Hepatocyte (in vitro differentiated cells): ENCODE results near the gene CNOT10. TPM values are rescaled to one million over a fixed set of nuclear protein-coding genes. Genes with fewer than 3 reads are reported as not detected.

Experiments used
- DNase-seq: peaks from one replicate; pipeline ENCODE4 v3.0.0-alpha.2; 2016; ENCODE audit warnings: low spot score
- H2AFZ ChIP-seq: fragments of 200-600 bp; sonication (generic); 2 replicates; pipeline ENCODE4 v1.6.0; 2016; ENCODE audit warnings: antibody characterized with exemption, mild to moderate bottlenecking
- H3K27ac ChIP-seq: fragments of 200-600 bp; sonication (generic); 2 replicates; pipeline ENCODE4 v1.5.1; 2016; ENCODE audit warnings: mild to moderate bottlenecking
- H3K27me3 ChIP-seq: fragments of 200-600 bp; sonication (generic); 2 replicates; pipeline ENCODE4 v1.6.1; 2016
- H3K36me3 ChIP-seq: fragments of 200-600 bp; sonication (generic); replicated peaks from 2 replicates; pipeline ENCODE4 v1.5.1; 2016; ENCODE audit warnings: low read depth; ENCODE audit not compliant: insufficient read depth
- H3K4me1 ChIP-seq: fragments of 200-600 bp; sonication (generic); 2 replicates; pipeline ENCODE4 v1.5.1; 2016; ENCODE audit warnings: mild to moderate bottlenecking, moderate library complexity; ENCODE audit not compliant: insufficient read depth
- H3K4me2 ChIP-seq: fragments of 200-600 bp; sonication (generic); 2 replicates; pipeline ENCODE4 v1.6.0; 2016
- H3K4me3 ChIP-seq: fragments of 200-600 bp; sonication (generic); 2 replicates; pipeline ENCODE4 v1.5.1; 2016; ENCODE audit warnings: mild to moderate bottlenecking
- H3K79me2 ChIP-seq: fragments of 200-600 bp; sonication (generic); 2 replicates; pipeline ENCODE4 v1.6.0; 2017; ENCODE audit warnings: mild to moderate bottlenecking
- H3K9me2 ChIP-seq: fragments of 200-600 bp; sonication (generic); replicated peaks from 2 replicates; pipeline ENCODE4 v1.6.0; 2017; ENCODE audit warnings: mild to moderate bottlenecking; ENCODE audit not compliant: insufficient read depth
- H3K9me3 ChIP-seq: fragments of 200-600 bp; sonication (generic); 2 replicates; pipeline ENCODE4 v1.5.1; 2016; ENCODE audit warnings: low read depth, mild to moderate bottlenecking
- H4K20me1 ChIP-seq: fragments of 200-600 bp; sonication (generic); 2 replicates; pipeline ENCODE4 v1.6.0; 2016; ENCODE audit warnings: mild to moderate bottlenecking; ENCODE audit not compliant: insufficient read depth, poor library complexity, severe bottlenecking
- EZH2 ChIP-seq: fragments of 200-600 bp; sonication (generic); IDR thresholded peaks from 2 replicates; pipeline ENCODE4 v1.6.1; 2016; ENCODE audit warnings: antibody characterized with exemption, mild to moderate bottlenecking, borderline replicate concordance
- EZH2phosphoT487 ChIP-seq: fragments of 200-600 bp; sonication (generic); IDR thresholded peaks from one replicate; pipeline ENCODE4 v1.6.1; 2018; ENCODE audit warnings: antibody characterized with exemption, mild to moderate bottlenecking, low read depth, moderate library complexity; ENCODE audit not compliant: unreplicated experiment, severe bottlenecking
- WGBS: methylation state at CpG from one replicate; pipeline ENCODE4 v1.1.6; 2016; ENCODE audit warnings: low lambda C conversion rate; ENCODE audit errors: missing lambda C conversion rate; 5-methylcytosine and 5-hydroxymethylcytosine counted together
- polyA plus RNA-seq: library from polyadenylated mRNA; unstranded; fragments of >200 nt; fragmentation: Nextera tagmentation; extraction: Ambion mirVana; gene quantifications from 2 replicates; pipeline ENCODE4 v1.2.1, GENCODE V29; 2016
- total RNA-seq: library from RNA; depleted of rRNA; stranded (reverse); fragments of >200 nt; gene quantifications from 2 replicates; pipeline ENCODE4 v1.2.3, GENCODE V29; 2014
- TF ChIP-seq, protein P1 (sequence below): fragments of 200-600 bp; sonication (generic); IDR thresholded peaks from 2 replicates; pipeline ENCODE4 v1.5.1; 2016; ENCODE audit warnings: antibody characterized with exemption, mild to moderate bottlenecking; ENCODE audit not compliant: poor library complexity

CNOT10 gene
- total and polyA plus RNA-seq, 2 experiments from 2014 or later: 14.7 to 31.9 TPM

- no peaks in the 10 kb centered on the region for H3K9me3 ChIP-seq
- H3K36me3 ChIP-seq: no peaks in the 10 kb centered on the region
- H3K27ac ChIP-seq: peak overlapping the region; percentile 86
- no peak overlapping the region for H2AFZ ChIP-seq
- peaks cover 77% of the 10 kb centered on the region for H3K79me2 ChIP-seq
- 56% methylated on average over 2 of the region's 2 CpGs for WGBS
- DNase-seq: no peak
- TF ChIP-seq EZH2 (no peak), EZH2phosphoT487 (no peak)
- TF ChIP-seq, protein P1, sequence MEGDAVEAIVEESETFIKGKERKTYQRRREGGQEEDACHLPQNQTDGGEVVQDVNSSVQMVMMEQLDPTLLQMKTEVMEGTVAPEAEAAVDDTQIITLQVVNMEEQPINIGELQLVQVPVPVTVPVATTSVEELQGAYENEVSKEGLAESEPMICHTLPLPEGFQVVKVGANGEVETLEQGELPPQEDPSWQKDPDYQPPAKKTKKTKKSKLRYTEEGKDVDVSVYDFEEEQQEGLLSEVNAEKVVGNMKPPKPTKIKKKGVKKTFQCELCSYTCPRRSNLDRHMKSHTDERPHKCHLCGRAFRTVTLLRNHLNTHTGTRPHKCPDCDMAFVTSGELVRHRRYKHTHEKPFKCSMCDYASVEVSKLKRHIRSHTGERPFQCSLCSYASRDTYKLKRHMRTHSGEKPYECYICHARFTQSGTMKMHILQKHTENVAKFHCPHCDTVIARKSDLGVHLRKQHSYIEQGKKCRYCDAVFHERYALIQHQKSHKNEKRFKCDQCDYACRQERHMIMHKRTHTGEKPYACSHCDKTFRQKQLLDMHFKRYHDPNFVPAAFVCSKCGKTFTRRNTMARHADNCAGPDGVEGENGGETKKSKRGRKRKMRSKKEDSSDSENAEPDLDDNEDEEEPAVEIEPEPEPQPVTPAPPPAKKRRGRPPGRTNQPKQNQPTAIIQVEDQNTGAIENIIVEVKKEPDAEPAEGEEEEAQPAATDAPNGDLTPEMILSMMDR: peak; percentile 6
- H3K9me2 ChIP-seq: no peaks in the 10 kb centered on the region
- peaks cover 16% of the 10 kb centered on the region for H4K20me1 ChIP-seq
- peaks cover 31% of the 10 kb centered on the region for H3K4me1 ChIP-seq
- peak overlapping the region; percentile 84 for H3K4me3 ChIP-seq
- peak overlapping the region; percentile 87 for H3K4me2 ChIP-seq
- H3K27me3 ChIP-seq: peaks cover 17% of the 10 kb centered on the region
Observed at GRCh38 chr3:32820430-32820829, 135.4 kb downstream of the CNOT10 start.

GRCh38 chr3:32820971-32821685, 136.1 kb downstream of the CNOT10 start:
- peaks cover 24% of the 10 kb centered on the region for H3K4me1 ChIP-seq
- H3K4me2 ChIP-seq: peak overlapping the region; percentile 87
- H3K4me3 ChIP-seq: peak overlapping the region; percentile 84
- H2AFZ ChIP-seq: peak overlapping the region; percentile 60
- no peaks in the 10 kb centered on the region for H3K9me3 ChIP-seq
- 35% methylated on average over 12 of the region's 12 CpGs for WGBS
- H3K27me3 ChIP-seq: peaks cover 17% of the 10 kb centered on the region
- H3K36me3 ChIP-seq: no peaks in the 10 kb centered on the region
- DNase-seq: no peak
- H3K27ac ChIP-seq: peak overlapping the region; percentile 86
- peaks cover 16% of the 10 kb centered on the region for H4K20me1 ChIP-seq
- TF ChIP-seq, protein P1: no peak
- TF ChIP-seq EZH2phosphoT487 (peak; percentile 28), EZH2 (no peak)
- H3K79me2 ChIP-seq: peaks cover 84% of the 10 kb centered on the region
- no peaks in the 10 kb centered on the region for H3K9me2 ChIP-seq

GRCh38 chr3:32821686-32822296, 136.8 kb downstream of the CNOT10 start:
- peak overlapping the region; percentile 87 for H3K4me2 ChIP-seq
- H3K4me1 ChIP-seq: peaks cover 24% of the 10 kb centered on the region
- peaks cover 90% of the 10 kb centered on the region for H3K79me2 ChIP-seq
- H3K27ac ChIP-seq: peak overlapping the region; percentile 86
- TF ChIP-seq, protein P1: no peak
- TF ChIP-seq EZH2phosphoT487 (no peak), EZH2 (no peak)
- peak overlapping the region; percentile 84 for H3K4me3 ChIP-seq
- H3K27me3 ChIP-seq: peaks cover 17% of the 10 kb centered on the region
- DNase-seq: peak; percentile 53
- no peaks in the 10 kb centered on the region for H3K9me2 ChIP-seq
- H3K36me3 ChIP-seq: no peaks in the 10 kb centered on the region
- peak overlapping the region; percentile 60 for H2AFZ ChIP-seq
- peaks cover 16% of the 10 kb centered on the region for H4K20me1 ChIP-seq
- WGBS: 16% methylated on average over 44 of the region's 44 CpGs
- no peaks in the 10 kb centered on the region for H3K9me3 ChIP-seq
